ENCODE results near the gene NDUFB6. TPM values are rescaled to one million over a fixed set of nuclear protein-coding genes. Genes with fewer than 3 reads are reported as not detected.
"Not testable (repeated sequence)": the region's sequence is repeated elsewhere in the genome, so short reads cannot be mapped to it uniquely, and the experiment has no call there.

Gene NDUFB6
- 37.6 TPM for total RNA-seq

DNA sequence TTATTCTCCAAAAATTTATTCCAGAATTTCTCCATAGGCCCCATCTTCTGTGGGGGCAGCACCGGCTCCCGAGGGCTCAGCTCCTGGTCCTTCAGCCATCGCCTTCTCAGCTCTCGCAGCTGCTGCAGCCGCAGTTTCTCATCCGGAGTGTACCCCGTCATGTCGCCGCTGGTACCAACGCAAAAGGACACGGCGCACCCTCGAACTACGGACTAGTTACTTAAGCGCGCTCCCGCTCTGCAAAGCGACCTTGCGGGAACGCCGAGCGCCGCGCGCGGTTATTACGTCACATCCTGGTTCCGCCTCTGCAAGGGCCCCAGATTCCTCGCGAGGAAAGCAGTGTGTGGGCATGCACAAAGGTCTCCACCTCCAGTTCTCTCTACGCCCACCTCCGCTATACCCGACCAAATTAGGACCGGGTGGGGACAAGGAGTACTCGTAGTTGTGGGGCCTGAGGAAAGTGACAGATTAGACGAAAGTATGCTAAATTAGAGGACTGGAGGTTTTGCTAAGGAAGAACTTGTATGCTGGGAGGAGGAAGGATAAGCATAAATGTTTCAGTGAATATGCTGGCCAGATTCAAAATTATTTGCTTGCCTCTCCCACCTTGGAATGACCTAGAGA lies at the start of gene NDUFB6:
NDUFB6 (minus strand) TSS at position 260 of the 624 bp plus-strand sequence; CDS start at position 161, 99 bp downstream.
- Histone ChIP-seq H3K9me3 (ENCODE audit: control insufficient read depth in 3 of 3, low read length in 3 of 3) (no peaks in the 10 kb centered on the region), H3K27ac (ENCODE audit: low read depth, low read length) (peak within 1 kb of the TSS; percentile 87), H3K36me3 (ENCODE audit: control insufficient read depth in 3 of 3, insufficient read depth in 3 of 3, low read length in 3 of 3) (peaks cover under 1 to 11% (median 2%) of the 10 kb centered on the region in 3 donors), H3K27me3 (ENCODE audit: control insufficient read depth in 3 of 3, insufficient read depth in 3 of 3, low read length in 3 of 3) (no peaks in the 10 kb centered on the region), H3K4me1 (ENCODE audit: control insufficient read depth in 3 of 3, insufficient read depth in 3 of 3, low read length in 3 of 3) (peaks cover 12 to 24% (median 19%) of the 10 kb centered on the region in 3 donors), H3K4me3 (ENCODE audit: low read length in 3 of 3) (peak within 1 kb of the TSS; percentile 86 to 98 (median 97)), H3K9ac (ENCODE audit: low read depth in 1 of 3, low read length in 3 of 3) (peak within 1 kb of the TSS; percentile 94 to 97 (median 95))

DNA sequence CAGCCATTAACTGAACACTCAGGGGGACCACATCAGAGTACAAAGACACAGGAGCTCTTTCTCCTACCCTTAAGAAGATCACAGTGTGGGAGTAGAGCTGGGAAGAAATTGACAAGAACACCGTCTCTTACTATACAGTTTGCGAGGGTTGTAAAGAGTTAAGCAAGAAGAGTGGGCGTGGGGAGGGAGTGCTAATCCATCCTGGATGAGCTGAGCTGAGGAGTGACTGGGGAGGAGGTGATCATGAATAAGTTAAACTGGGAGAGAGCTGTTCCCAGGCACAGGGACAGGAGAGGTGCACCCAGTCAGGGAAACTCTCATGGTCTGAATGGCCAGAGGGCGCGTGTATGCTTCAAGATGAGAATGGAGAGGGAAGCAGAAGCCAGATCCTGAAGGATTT lies 45.3 kb upstream of the NDUFB6 start:
- Histone ChIP-seq H3K36me3 (ENCODE audit: control insufficient read depth in 3 of 3, insufficient read depth in 3 of 3, low read length in 3 of 3) (no peaks in the 10 kb centered on the region), H3K27me3 (ENCODE audit: control insufficient read depth in 3 of 3, insufficient read depth in 3 of 3, low read length in 3 of 3) (peaks cover 0 to 7% (median 4%) of the 10 kb centered on the region in 3 donors)

DNA sequence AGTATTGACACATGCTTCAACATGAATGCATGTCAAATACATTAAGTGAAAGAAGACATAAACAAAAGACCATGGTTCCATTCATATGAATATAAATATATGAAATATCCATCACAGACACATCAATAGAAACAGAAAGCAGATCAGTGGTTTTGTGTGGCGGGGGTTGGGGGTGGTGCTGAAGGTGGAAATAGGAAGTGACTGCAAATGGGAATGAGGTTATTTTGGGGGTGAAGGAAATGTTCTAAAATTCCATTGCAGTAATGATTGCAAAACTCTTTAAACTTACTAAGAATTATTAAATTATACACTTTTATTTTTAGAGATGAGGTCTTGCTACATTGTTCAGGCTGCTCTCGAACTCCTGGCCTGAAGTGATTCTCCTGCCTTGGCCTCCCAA lies 33.9 kb upstream of the NDUFB6 start:
- Histone ChIP-seq H3K27ac (ENCODE audit: low read depth, low read length) (no peak overlapping the region), H3K4me1 (ENCODE audit: control insufficient read depth in 3 of 3, insufficient read depth in 3 of 3, low read length in 3 of 3) (no peaks in the 10 kb centered on the region), H3K36me3 (ENCODE audit: control insufficient read depth in 3 of 3, insufficient read depth in 3 of 3, low read length in 3 of 3) (no peaks in the 10 kb centered on the region), H3K9ac (ENCODE audit: low read depth in 1 of 3, low read length in 3 of 3) (no peak overlapping the region), H3K9me3 (ENCODE audit: control insufficient read depth in 3 of 3, low read length in 3 of 3) (peaks cover 0 to 2% (median 0%) of the 10 kb centered on the region in 3 donors), H3K4me3 (ENCODE audit: low read length in 3 of 3) (no peak overlapping the region), H3K27me3 (ENCODE audit: control insufficient read depth in 3 of 3, insufficient read depth in 3 of 3, low read length in 3 of 3) (no peaks in the 10 kb centered on the region)

More for the DNA sequence above, 45.3 kb upstream of the NDUFB6 start:
- H3K27ac ChIP-seq (ENCODE audit: low read depth, low read length): no peak overlapping the region
- H3K9ac ChIP-seq (ENCODE audit: low read depth in 1 of 3, low read length in 3 of 3): no peak overlapping the region
- H3K9me3 ChIP-seq (ENCODE audit: control insufficient read depth in 3 of 3, low read length in 3 of 3): no peaks in the 10 kb centered on the region
- no peaks in the 10 kb centered on the region for H3K4me1 ChIP-seq (ENCODE audit: control insufficient read depth in 3 of 3, insufficient read depth in 3 of 3, low read length in 3 of 3)
- H3K4me3 ChIP-seq (ENCODE audit: low read length in 3 of 3): no peak overlapping the region

DNA sequence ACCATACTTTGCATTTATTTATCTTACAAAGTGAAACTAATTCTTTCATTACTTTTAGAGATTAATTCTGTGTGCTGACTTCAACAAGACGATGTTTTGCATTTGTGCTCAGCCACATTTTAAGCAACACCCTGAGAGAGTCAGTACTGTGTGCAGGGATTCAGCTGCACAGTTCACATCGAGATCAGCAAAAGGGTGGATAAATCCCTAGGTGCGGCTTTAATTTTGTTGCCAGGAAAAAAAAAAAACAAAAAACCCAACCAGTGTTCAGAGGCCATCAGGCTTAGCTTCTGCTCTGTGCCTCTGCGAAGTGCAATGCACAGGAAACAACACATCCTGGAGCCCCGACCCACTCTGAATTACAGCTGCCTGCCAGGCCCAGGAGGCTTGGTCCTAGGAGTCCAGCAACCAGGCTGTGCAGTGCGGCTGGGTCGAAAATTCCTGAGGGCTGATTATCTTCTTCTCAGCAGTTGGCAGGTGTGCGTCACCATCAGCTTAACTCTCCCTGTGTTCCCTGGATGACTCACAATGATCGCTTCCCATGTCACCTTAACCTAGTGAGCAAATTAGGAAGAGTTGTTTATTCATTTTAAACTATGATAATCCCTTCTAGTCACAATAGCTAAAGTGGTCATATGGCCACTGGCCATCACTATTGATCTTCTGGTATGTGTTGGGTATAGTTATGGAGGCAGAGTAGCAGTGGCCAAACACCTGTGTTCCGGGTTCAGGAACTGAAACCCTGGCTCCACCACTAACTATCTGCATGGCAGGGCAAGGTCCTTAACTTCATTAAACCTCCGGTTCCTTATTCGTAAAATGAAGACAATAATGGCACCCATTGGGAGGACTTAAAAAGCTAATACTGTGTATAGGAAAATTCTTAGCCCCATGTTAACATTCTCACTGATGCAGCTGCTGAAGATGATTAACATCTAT lies 31.2 kb upstream of the NDUFB6 start:
- H3K27me3 ChIP-seq (ENCODE audit: control insufficient read depth in 3 of 3, insufficient read depth in 3 of 3, low read length in 3 of 3): peaks cover 0 to 3% (median 2%) of the 10 kb centered on the region in 3 donors
- no peaks in the 10 kb centered on the region for H3K36me3 ChIP-seq (ENCODE audit: control insufficient read depth in 3 of 3, insufficient read depth in 3 of 3, low read length in 3 of 3)
- no peaks in the 10 kb centered on the region for H3K4me1 ChIP-seq (ENCODE audit: control insufficient read depth in 3 of 3, insufficient read depth in 3 of 3, low read length in 3 of 3)
- no peak overlapping the region for H3K9ac ChIP-seq (ENCODE audit: low read depth in 1 of 3, low read length in 3 of 3)
- H3K4me3 ChIP-seq (ENCODE audit: low read length in 3 of 3): no peak overlapping the region
- H3K27ac ChIP-seq (ENCODE audit: low read depth, low read length): no peak overlapping the region
- H3K9me3 ChIP-seq (ENCODE audit: control insufficient read depth in 3 of 3, low read length in 3 of 3): peaks cover 0 to 2% (median 0%) of the 10 kb centered on the region in 3 donors

GRCh38 chr9:32599021-32599420 lies 26.1 kb upstream of the NDUFB6 start:
- not testable (repeated sequence) for H3K9me3 ChIP-seq (ENCODE audit: control insufficient read depth in 3 of 3, low read length in 3 of 3); H3K4me3 ChIP-seq (ENCODE audit: low read length in 3 of 3); H3K27ac ChIP-seq (ENCODE audit: low read depth, low read length); H3K27me3 ChIP-seq (ENCODE audit: control insufficient read depth in 3 of 3, insufficient read depth in 3 of 3, low read length in 3 of 3); H3K4me1 ChIP-seq (ENCODE audit: control insufficient read depth in 3 of 3, insufficient read depth in 3 of 3, low read length in 3 of 3); H3K36me3 ChIP-seq (ENCODE audit: control insufficient read depth in 3 of 3, insufficient read depth in 3 of 3, low read length in 3 of 3); H3K9ac ChIP-seq (ENCODE audit: low read depth in 1 of 3, low read length in 3 of 3)

- H3K36me3 ChIP-seq (ENCODE audit: control insufficient read depth in 3 of 3, insufficient read depth in 3 of 3, low read length in 3 of 3): no peaks in the 10 kb centered on the region
- H3K9me3 ChIP-seq (ENCODE audit: control insufficient read depth in 3 of 3, low read length in 3 of 3): no peaks in the 10 kb centered on the region
- H3K9ac ChIP-seq (ENCODE audit: low read depth in 1 of 3, low read length in 3 of 3): no peak overlapping the region
- peaks cover 0 to 3% (median 2%) of the 10 kb centered on the region in 3 donors for H3K27me3 ChIP-seq (ENCODE audit: control insufficient read depth in 3 of 3, insufficient read depth in 3 of 3, low read length in 3 of 3)
- no peak overlapping the region for H3K4me3 ChIP-seq (ENCODE audit: low read length in 3 of 3)
- no peaks in the 10 kb centered on the region for H3K4me1 ChIP-seq (ENCODE audit: control insufficient read depth in 3 of 3, insufficient read depth in 3 of 3, low read length in 3 of 3)
- H3K27ac ChIP-seq (ENCODE audit: low read depth, low read length): no peak overlapping the region
Measured at GRCh38 chr9:32596936-32597335, 24.0 kb upstream of the NDUFB6 start.

DNA sequence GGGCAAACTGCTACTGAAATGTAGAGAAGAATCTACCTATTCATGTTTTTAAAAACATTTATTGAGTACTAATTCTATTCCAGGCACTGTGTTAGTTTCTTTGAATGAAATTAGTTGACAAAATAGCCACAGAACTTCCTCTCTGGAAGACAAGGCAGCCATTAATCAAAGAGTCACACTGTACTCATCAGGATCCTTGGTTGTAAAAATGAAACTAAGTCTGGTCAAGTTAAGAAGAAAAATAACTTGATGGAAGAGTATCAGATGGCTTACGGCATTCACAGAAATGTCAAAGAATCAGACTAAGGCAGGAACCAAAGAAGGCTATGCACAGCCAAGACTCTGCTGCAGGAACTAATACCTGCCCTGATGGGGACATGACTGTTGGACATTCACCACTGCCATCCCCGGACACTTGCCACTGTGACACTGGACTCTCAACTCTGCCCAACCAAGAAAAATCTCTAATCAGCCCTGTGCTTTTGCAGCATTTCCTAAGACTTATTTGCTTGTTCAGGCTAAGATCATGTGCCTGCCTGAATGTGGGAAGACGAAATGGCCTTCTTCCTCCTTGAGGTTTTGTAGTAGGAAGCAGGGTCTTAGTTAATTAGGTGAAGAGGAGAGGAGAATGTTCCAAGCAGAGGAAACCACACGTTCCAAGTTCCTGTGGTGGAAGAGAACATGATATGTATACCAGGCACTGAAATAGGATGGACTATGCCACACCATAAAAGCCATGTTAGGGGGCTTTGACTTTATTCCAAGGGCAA lies 23.3 kb upstream of the NDUFB6 start:
- Histone ChIP-seq H3K27ac (ENCODE audit: low read depth, low read length) (no peak overlapping the region), H3K4me1 (ENCODE audit: control insufficient read depth in 3 of 3, insufficient read depth in 3 of 3, low read length in 3 of 3) (no peaks in the 10 kb centered on the region), H3K4me3 (ENCODE audit: low read length in 3 of 3) (no peak overlapping the region), H3K36me3 (ENCODE audit: control insufficient read depth in 3 of 3, insufficient read depth in 3 of 3, low read length in 3 of 3) (no peaks in the 10 kb centered on the region), H3K9me3 (ENCODE audit: control insufficient read depth in 3 of 3, low read length in 3 of 3) (no peaks in the 10 kb centered on the region), H3K27me3 (ENCODE audit: control insufficient read depth in 3 of 3, insufficient read depth in 3 of 3, low read length in 3 of 3) (peaks cover 0 to 3% (median 2%) of the 10 kb centered on the region in 3 donors), H3K9ac (ENCODE audit: low read depth in 1 of 3, low read length in 3 of 3) (no peak overlapping the region)

DNA sequence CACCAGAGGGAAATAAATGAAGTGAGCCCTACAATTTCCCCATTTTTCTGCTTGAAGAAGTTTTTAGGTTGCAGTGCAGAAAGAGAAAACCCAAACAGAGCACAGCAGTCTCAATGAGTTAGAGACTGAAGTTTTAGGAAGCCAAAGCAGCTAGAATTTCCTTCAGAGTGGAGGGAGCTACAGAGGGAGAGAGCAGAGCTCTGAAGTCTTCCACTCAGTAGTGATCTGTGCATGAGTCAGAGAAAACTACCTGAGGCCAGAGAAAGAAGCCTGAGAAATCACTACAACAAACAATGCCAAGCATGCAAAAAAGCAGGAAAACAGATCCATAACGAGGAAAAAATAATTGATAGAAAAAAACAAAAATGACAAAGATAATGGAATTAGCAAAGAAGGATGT lies 17.9 kb upstream of the NDUFB6 start:
- H3K4me1 ChIP-seq (ENCODE audit: control insufficient read depth in 3 of 3, insufficient read depth in 3 of 3, low read length in 3 of 3): no peaks in the 10 kb centered on the region
- no peak overlapping the region for H3K4me3 ChIP-seq (ENCODE audit: low read length in 3 of 3)
- H3K27ac ChIP-seq (ENCODE audit: low read depth, low read length): no peak overlapping the region
- H3K9me3 ChIP-seq (ENCODE audit: control insufficient read depth in 3 of 3, low read length in 3 of 3): no peaks in the 10 kb centered on the region
- no peaks in the 10 kb centered on the region for H3K27me3 ChIP-seq (ENCODE audit: control insufficient read depth in 3 of 3, insufficient read depth in 3 of 3, low read length in 3 of 3)
- no peaks in the 10 kb centered on the region for H3K36me3 ChIP-seq (ENCODE audit: control insufficient read depth in 3 of 3, insufficient read depth in 3 of 3, low read length in 3 of 3)
- no peak overlapping the region for H3K9ac ChIP-seq (ENCODE audit: low read depth in 1 of 3, low read length in 3 of 3)

DNA sequence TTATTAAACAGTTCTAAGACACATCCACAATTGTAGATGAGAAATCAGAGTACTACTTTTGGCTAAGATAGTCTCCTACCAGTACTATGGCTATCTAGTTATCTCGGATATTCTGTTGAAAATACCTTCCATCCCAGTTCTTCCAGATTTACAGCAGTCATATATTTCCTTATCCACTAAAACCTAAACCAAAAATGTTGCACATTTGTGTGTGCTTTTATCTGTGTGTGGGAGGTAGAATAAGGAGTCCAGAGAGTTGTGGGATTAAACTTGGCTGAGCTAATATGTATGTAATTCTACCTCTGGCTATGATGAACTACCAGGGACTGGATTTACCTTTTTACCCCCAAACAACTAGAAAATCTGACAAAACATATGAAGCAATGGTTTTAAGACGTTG lies 17.5 kb upstream of the NDUFB6 start:
- Histone ChIP-seq H3K4me3 (ENCODE audit: low read length in 3 of 3) (no peak overlapping the region), H3K9ac (ENCODE audit: low read depth in 1 of 3, low read length in 3 of 3) (no peak overlapping the region), H3K9me3 (ENCODE audit: control insufficient read depth in 3 of 3, low read length in 3 of 3) (no peaks in the 10 kb centered on the region), H3K4me1 (ENCODE audit: control insufficient read depth in 3 of 3, insufficient read depth in 3 of 3, low read length in 3 of 3) (no peaks in the 10 kb centered on the region), H3K27ac (ENCODE audit: low read depth, low read length) (no peak overlapping the region), H3K36me3 (ENCODE audit: control insufficient read depth in 3 of 3, insufficient read depth in 3 of 3, low read length in 3 of 3) (no peaks in the 10 kb centered on the region), H3K27me3 (ENCODE audit: control insufficient read depth in 3 of 3, insufficient read depth in 3 of 3, low read length in 3 of 3) (no peaks in the 10 kb centered on the region)

Measured in skeletal muscle tissue (tissue), 4 donors.